Measurements from ENCODE around the gene FAM217B.
"Not testable (repeated sequence)": the region's sequence is repeated elsewhere in the genome, so short reads cannot be mapped to it uniquely, and the experiment has no call there.

FAM217B gene

GRCh38 chr20:59938696-59939051 is 1.5 kb upstream of the FAM217B start:
- DNase-seq, result peak in 3 of 56 donors; percentile 14 to 38 (median 24)

- no peak for DNase-seq
Observed at GRCh38 chr20:59939052-59939878, 924 bp upstream of the FAM217B start.

GRCh38 chr20:59939879-59940128 is 385 bp upstream of the FAM217B start:
- DNase-seq, result no peak

GRCh38 chr20:59940956-59941294 is 736 bp downstream of the FAM217B start:
- peak in 2 of 56 donors; percentile 84 to 89 for DNase-seq

- DNase-seq, result no peak
Observed at GRCh38 chr20:59942245-59942644, 2.1 kb downstream of the FAM217B start.

- DNase-seq, result no peak
Observed at GRCh38 chr20:59944726-59945125, 4.5 kb downstream of the FAM217B start.

- no peak for DNase-seq
Observed at GRCh38 chr20:59945175-59945574, 5.0 kb downstream of the FAM217B start.

GRCh38 chr20:59945731-59946130 is 5.5 kb downstream of the FAM217B start:
- no peak for DNase-seq

GRCh38 chr20:59947376-59947775 is 7.2 kb downstream of the FAM217B start:
- DNase-seq, result no peak

GRCh38 chr20:59948212-59948611 is 8.0 kb downstream of the FAM217B start:
- no peak for DNase-seq

GRCh38 chr20:59948828-59949720 is 8.9 kb downstream of the FAM217B start:
- DNase-seq, result peak in 4 of 56 donors; percentile 21 to 59 (median 34)

GRCh38 chr20:59949911-59950310 is 9.7 kb downstream of the FAM217B start:
- no peak for DNase-seq

- no peak for DNase-seq
Observed at GRCh38 chr20:59954718-59955117, 14.5 kb downstream of the FAM217B start.

- DNase-seq, result peak in 7 of 56 donors; percentile 11 to 45 (median 29)
Observed at GRCh38 chr20:59955131-59955796, 15.1 kb downstream of the FAM217B start.

GRCh38 chr20:59957568-59957967 is 17.4 kb downstream of the FAM217B start:
- DNase-seq, result not testable (repeated sequence)

GRCh38 chr20:59958123-59958522 is 17.9 kb downstream of the FAM217B start, which contains the start of gene CDH26:
Gene CDH26 (plus strand): TSS chr20:59958423. CDS start chr20:59958727, 304 bp downstream.
- no peak for DNase-seq

- DNase-seq, result no peak
Observed at GRCh38 chr20:59958626-59959025, 18.4 kb downstream of the FAM217B start.

- no peak for DNase-seq
Observed at GRCh38 chr20:59961423-59961822, 21.2 kb downstream of the FAM217B start.

GRCh38 chr20:59962155-59962554 is 22.0 kb downstream of the FAM217B start:
- DNase-seq, result no peak

- peak in 12 of 56 donors; percentile 8 to 72 (median 40) for DNase-seq
Observed at GRCh38 chr20:59966428-59966827, 26.2 kb downstream of the FAM217B start.

GRCh38 chr20:59971428-59971827 is 31.2 kb downstream of the FAM217B start:
- DNase-seq, result no peak

Measured in amygdala (tissue), 56 donors.